HEK293T (cell line): ENCODE results near the gene PHOSPHO1.
"Not testable (repeated sequence)": the region's sequence is repeated elsewhere in the genome, so short reads cannot be mapped to it uniquely, and the experiment has no call there.

ENCODE experiments used
- ARNT ChIP-seq: fragments of 450-650 bp; IDR thresholded peaks from 2 replicates; pipeline ENCODE4 v1.6.1; 2017; ENCODE audit warnings: mild to moderate bottlenecking
- BHLHE40 ChIP-seq: fragments of 450-650 bp; IDR thresholded peaks from 2 replicates; pipeline ENCODE4 v1.6.1; 2016; ENCODE audit warnings: mild to moderate bottlenecking, moderate library complexity, borderline replicate concordance
- ELF4 ChIP-seq: fragments of 450-650 bp; IDR thresholded peaks from 2 replicates; pipeline ENCODE4 v1.6.1; 2017; ENCODE audit warnings: antibody characterized with exemption
- FOXK2 ChIP-seq: fragments of 450-650 bp; IDR thresholded peaks from 2 replicates; pipeline ENCODE4 v1.6.1; 2016; ENCODE audit warnings: mild to moderate bottlenecking
- FOXM1 ChIP-seq: fragments of 450-650 bp; IDR thresholded peaks from 2 replicates; pipeline ENCODE4 v1.6.1; 2017; ENCODE audit warnings: mild to moderate bottlenecking, borderline replicate concordance
- HDGF ChIP-seq: fragments of 450-650 bp; IDR thresholded peaks from 2 replicates; pipeline ENCODE4 v1.6.1; 2017; ENCODE audit warnings: antibody characterized with exemption, borderline replicate concordance
- L3MBTL2 ChIP-seq: fragments of 450-650 bp; conservative IDR thresholded peaks from 2 replicates; pipeline ENCODE4 v1.6.1; 2016; ENCODE audit warnings: mild to moderate bottlenecking
- SP1 ChIP-seq: fragments of 450-650 bp; IDR thresholded peaks from 2 replicates; pipeline ENCODE4 v1.6.1; 2017
- SUZ12 ChIP-seq: fragments of 450-650 bp; IDR thresholded peaks from 2 replicates; pipeline ENCODE4 v1.6.1; 2016; ENCODE audit warnings: mild to moderate bottlenecking
- TARDBP ChIP-seq: fragments of 450-650 bp; IDR thresholded peaks from 2 replicates; pipeline ENCODE4 v1.6.1; 2016
- ZNF384 ChIP-seq: fragments of 450-650 bp; IDR thresholded peaks from 2 replicates; pipeline ENCODE4 v1.6.1; 2016
- TF ChIP-seq, protein P1 (sequence below): fragments of 450-650 bp; IDR thresholded peaks from 2 replicates; pipeline ENCODE4 v1.6.1; 2016

DNA sequence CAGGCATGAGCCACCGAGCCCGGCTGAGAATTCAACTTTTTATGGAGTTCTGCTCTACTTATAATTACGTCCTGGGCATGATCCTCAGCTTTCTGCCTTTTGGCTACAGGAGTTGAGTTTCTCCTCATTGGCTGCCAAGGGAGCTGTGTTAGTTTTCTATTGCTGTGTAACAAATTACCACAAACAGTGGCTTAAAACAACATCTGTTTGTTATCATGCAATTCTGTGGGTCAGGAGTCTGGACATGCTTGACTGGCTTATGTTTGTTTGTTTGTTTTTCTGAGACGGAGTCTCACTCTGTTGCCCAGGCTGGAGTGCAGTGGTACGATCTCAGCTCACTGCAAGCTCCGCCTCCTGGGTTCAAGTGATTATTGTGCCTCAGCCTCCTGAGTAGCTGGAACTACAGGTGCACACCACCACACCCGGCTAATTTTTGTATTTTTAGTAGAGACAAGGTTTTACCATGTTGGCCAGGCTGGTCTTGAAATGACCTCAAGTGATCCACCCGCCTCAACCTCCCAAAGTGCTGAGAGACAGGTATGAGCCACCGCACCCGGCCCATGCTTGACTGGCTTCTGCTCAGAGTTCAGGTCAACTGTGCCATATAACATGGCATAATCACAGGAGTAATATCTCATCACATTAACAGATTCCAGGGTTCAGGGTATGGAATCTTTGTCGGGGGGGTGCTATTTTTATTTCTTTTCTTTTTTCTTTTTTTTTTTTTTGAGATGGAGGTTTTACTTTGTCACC is 48.9 kb upstream of the PHOSPHO1 start:
- TF ChIP-seq ELF4, TARDBP, HDGF, FOXM1, SP1, ARNT, FOXK2, SUZ12, L3MBTL2, BHLHE40, ZNF384: not testable (repeated sequence)
- TF ChIP-seq, protein P1, sequence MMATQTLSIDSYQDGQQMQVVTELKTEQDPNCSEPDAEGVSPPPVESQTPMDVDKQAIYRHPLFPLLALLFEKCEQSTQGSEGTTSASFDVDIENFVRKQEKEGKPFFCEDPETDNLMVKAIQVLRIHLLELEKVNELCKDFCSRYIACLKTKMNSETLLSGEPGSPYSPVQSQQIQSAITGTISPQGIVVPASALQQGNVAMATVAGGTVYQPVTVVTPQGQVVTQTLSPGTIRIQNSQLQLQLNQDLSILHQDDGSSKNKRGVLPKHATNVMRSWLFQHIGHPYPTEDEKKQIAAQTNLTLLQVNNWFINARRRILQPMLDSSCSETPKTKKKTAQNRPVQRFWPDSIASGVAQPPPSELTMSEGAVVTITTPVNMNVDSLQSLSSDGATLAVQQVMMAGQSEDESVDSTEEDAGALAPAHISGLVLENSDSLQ: not testable (repeated sequence)
